Measurements from ENCODE around the gene RNF152. TPM values are rescaled to one million over a fixed set of nuclear protein-coding genes. Genes with fewer than 3 reads are reported as not detected.

Gene RNF152
- total RNA-seq, 4 donors from 2014 or later: 49.3 to 143 (median 95.2) TPM

GRCh38 chr18:61827591-61827990 lies 65.2 kb downstream of the RNF152 start:
- H3K9me3 ChIP-seq: no peaks in the 10 kb centered on the region
- no peak for TF ChIP-seq POLR2A (IDR thresholded peaks at IDR 0.05)
- TF ChIP-seq EP300 (IDR thresholded peaks at IDR 0.05): no peak
- TF ChIP-seq POLR2AphosphoS5 (IDR thresholded peaks at IDR 0.05): no peak
- no peak for TF ChIP-seq CTCF (IDR thresholded peaks at IDR 0.05)
- H3K27me3 ChIP-seq: no peaks in the 10 kb centered on the region

GRCh38 chr18:61825386-61825785 lies 67.4 kb downstream of the RNF152 start:
- Histone ChIP-seq H3K27me3 (no peaks in the 10 kb centered on the region), H3K9me3 (no peaks in the 10 kb centered on the region), H3K27ac (no peak overlapping the region), H3K4me1 (peaks cover 3% of the 10 kb centered on the region), H3K36me3 (no peaks in the 10 kb centered on the region), H3K4me3 (no peak overlapping the region)
- DNase-seq (ENCODE audit: low spot score in 2 of 2): no peak
- TF ChIP-seq EP300 (IDR thresholded peaks at IDR 0.05) (no peak), POLR2AphosphoS5 (IDR thresholded peaks at IDR 0.05) (no peak)

More at GRCh38 chr18:61827591-61827990, 65.2 kb downstream of the RNF152 start:
- Histone ChIP-seq H3K4me3 (no peak overlapping the region), H3K36me3 (no peaks in the 10 kb centered on the region), H3K4me1 (no peaks in the 10 kb centered on the region), H3K27ac (no peak overlapping the region)
- DNase-seq (ENCODE audit: low spot score in 2 of 2): no peak
- 76% methylated on average over 3 of the region's 3 CpGs for WGBS

GRCh38 chr18:61824733-61825363 lies 68.0 kb downstream of the RNF152 start:
- Histone ChIP-seq H3K27me3 (no peaks in the 10 kb centered on the region), H3K36me3 (no peaks in the 10 kb centered on the region), H3K27ac (no peak overlapping the region), H3K4me1 (peaks cover 3% of the 10 kb centered on the region), H3K9me3 (no peaks in the 10 kb centered on the region), H3K4me3 (no peak overlapping the region)
- TF ChIP-seq EP300 (IDR thresholded peaks at IDR 0.05): no peak
- TF ChIP-seq POLR2A (IDR thresholded peaks at IDR 0.05): no peak
- TF ChIP-seq POLR2AphosphoS5 (IDR thresholded peaks at IDR 0.05): no peak
- WGBS: 92% methylated on average over 3 of the region's 3 CpGs
- DNase-seq (ENCODE audit: low spot score in 2 of 2): no peak

- no peak for DNase-seq (ENCODE audit: low spot score in 2 of 2)
- TF ChIP-seq CTCF (IDR thresholded peaks at IDR 0.05) (no peak), POLR2AphosphoS5 (IDR thresholded peaks at IDR 0.05) (no peak), EP300 (IDR thresholded peaks at IDR 0.05) (no peak), POLR2A (IDR thresholded peaks at IDR 0.05) (no peak)
- H3K4me1 ChIP-seq: peaks cover 3% of the 10 kb centered on the region
- H3K27ac ChIP-seq: no peak overlapping the region
- H3K36me3 ChIP-seq: no peaks in the 10 kb centered on the region
- H3K27me3 ChIP-seq: no peaks in the 10 kb centered on the region
- no peaks in the 10 kb centered on the region for H3K9me3 ChIP-seq
- 64% methylated on average over 3 of the region's 3 CpGs for WGBS
- H3K4me3 ChIP-seq: no peak overlapping the region
Measured at GRCh38 chr18:61823595-61823994, 69.2 kb downstream of the RNF152 start.

- Histone ChIP-seq H3K27me3 (no peaks in the 10 kb centered on the region), H3K27ac (no peak overlapping the region), H3K9me3 (no peaks in the 10 kb centered on the region), H3K4me3 (no peak overlapping the region), H3K4me1 (peaks cover 3% of the 10 kb centered on the region), H3K36me3 (no peaks in the 10 kb centered on the region)
- WGBS: 92% methylated on average over 4 of the region's 4 CpGs
- DNase-seq (ENCODE audit: low spot score in 2 of 2): no peak
- no peak for TF ChIP-seq POLR2A (IDR thresholded peaks at IDR 0.05)
- TF ChIP-seq CTCF (IDR thresholded peaks at IDR 0.05): no peak
- no peak for TF ChIP-seq EP300 (IDR thresholded peaks at IDR 0.05)
- no peak for TF ChIP-seq POLR2AphosphoS5 (IDR thresholded peaks at IDR 0.05)
Measured at GRCh38 chr18:61822879-61823278, 69.9 kb downstream of the RNF152 start.

GRCh38 chr18:61821748-61822147 lies 71.1 kb downstream of the RNF152 start:
- no peak for TF ChIP-seq POLR2A (IDR thresholded peaks at IDR 0.05)
- no peak for TF ChIP-seq CTCF (IDR thresholded peaks at IDR 0.05)
- no peak for TF ChIP-seq EP300 (IDR thresholded peaks at IDR 0.05)
- no peak for TF ChIP-seq POLR2AphosphoS5 (IDR thresholded peaks at IDR 0.05)
- no peaks in the 10 kb centered on the region for H3K36me3 ChIP-seq
- no peak overlapping the region for H3K27ac ChIP-seq
- no peaks in the 10 kb centered on the region for H3K27me3 ChIP-seq
- WGBS: 79% methylated on average over 4 of the region's 4 CpGs
- no peak for DNase-seq (ENCODE audit: low spot score in 2 of 2)
- H3K4me1 ChIP-seq: peaks cover 3% of the 10 kb centered on the region
- no peaks in the 10 kb centered on the region for H3K9me3 ChIP-seq
- H3K4me3 ChIP-seq: no peak overlapping the region
